ENCODE results near the gene CEP20. TPM values are rescaled to one million over a fixed set of nuclear protein-coding genes. Genes with fewer than 3 reads are reported as not detected.
"Not testable (repeated sequence)": the region's sequence is repeated elsewhere in the genome, so short reads cannot be mapped to it uniquely, and the experiment has no call there.

Gene CEP20
- total RNA-seq, 4 donors from 2014 or later, result 31.2 to 45.1 (median 39.5) TPM

DNA sequence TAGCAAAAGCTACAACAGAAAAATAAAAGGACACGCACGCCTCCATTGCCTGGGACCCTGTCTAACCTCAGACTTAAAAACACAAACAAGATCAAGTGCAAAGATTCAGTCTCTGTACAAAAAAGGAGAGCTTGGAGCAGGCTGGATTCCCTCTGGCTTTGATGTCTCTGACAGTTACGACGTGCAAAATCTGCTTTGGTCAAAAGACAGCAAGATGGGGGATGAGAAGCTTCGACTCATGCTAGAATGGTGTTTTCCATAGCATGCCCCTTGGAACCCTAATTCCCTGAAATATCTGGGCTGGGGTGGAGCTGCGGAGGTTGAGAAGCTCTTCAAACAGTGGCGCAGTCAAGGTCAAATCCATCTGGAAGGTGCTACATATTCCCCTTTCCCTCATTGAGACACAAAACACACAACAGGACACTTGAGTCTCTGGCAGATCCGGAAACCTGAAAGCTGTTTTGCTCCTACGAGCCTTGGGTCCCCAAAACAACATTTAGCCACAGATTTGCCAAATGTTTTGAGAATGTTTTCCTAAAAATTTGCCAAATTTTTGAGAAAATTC, 40.7 kb downstream of the CEP20 start:
- no peak for DNase-seq (ENCODE audit: low spot score in 2 of 2)
- 63% methylated on average over 9 of the region's 9 CpGs for WGBS
- TF ChIP-seq EP300 (IDR thresholded peaks at IDR 0.05), result no peak
- TF ChIP-seq POLR2A (IDR thresholded peaks at IDR 0.05), result no peak
- TF ChIP-seq POLR2AphosphoS5 (IDR thresholded peaks at IDR 0.05), result no peak
- TF ChIP-seq CTCF (IDR thresholded peaks at IDR 0.05), result no peak
- H3K27ac ChIP-seq, result no peak overlapping the region
- no peak overlapping the region for H3K4me3 ChIP-seq
- no peaks in the 10 kb centered on the region for H3K9me3 ChIP-seq
- H3K4me1 ChIP-seq, result no peaks in the 10 kb centered on the region
- H3K36me3 ChIP-seq, result no peaks in the 10 kb centered on the region
- no peaks in the 10 kb centered on the region for H3K27me3 ChIP-seq

DNA sequence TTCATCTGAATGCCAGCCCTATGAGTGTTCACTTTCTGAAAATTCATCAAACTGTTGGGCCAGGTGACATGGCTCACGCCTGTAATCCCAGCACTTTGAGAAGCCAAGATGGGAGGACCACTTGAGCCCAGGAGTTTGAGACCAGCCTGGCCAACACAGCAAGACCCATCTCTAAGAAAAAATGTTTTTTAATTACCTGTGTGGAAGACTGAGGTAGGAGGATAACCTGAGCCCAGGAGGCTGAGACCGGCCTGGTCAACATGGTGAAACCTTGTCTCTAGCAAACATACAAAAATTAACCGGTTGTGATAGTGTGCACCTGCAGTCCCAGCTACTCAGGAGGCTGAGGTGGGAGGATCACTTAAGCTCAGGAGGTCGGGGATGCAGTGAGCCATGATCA, 41.9 kb downstream of the CEP20 start:
- Histone ChIP-seq H3K4me3 (no peak overlapping the region), H3K9me3 (no peaks in the 10 kb centered on the region), H3K4me1 (no peaks in the 10 kb centered on the region), H3K36me3 (no peaks in the 10 kb centered on the region), H3K27me3 (no peaks in the 10 kb centered on the region), H3K27ac (no peak overlapping the region)
- WGBS, result 89% methylated on average over 4 of the region's 4 CpGs
- TF ChIP-seq CTCF (IDR thresholded peaks at IDR 0.05), result no peak
- TF ChIP-seq POLR2A (IDR thresholded peaks at IDR 0.05), result no peak
- TF ChIP-seq POLR2AphosphoS5 (IDR thresholded peaks at IDR 0.05), result no peak
- TF ChIP-seq EP300 (IDR thresholded peaks at IDR 0.05), result no peak
- DNase-seq (ENCODE audit: low spot score in 2 of 2), result no peak

GRCh38 chr16:15843635-15844279, 44.6 kb downstream of the CEP20 start:
- Histone ChIP-seq H3K27ac (no peak overlapping the region), H3K36me3 (no peaks in the 10 kb centered on the region), H3K4me1 (no peaks in the 10 kb centered on the region), H3K27me3 (no peaks in the 10 kb centered on the region), H3K9me3 (no peaks in the 10 kb centered on the region), H3K4me3 (no peak overlapping the region)
- DNase-seq (ENCODE audit: low spot score in 2 of 2), result no peak
- 83% methylated on average over 10 of the region's 10 CpGs for WGBS
- TF ChIP-seq POLR2AphosphoS5 (IDR thresholded peaks at IDR 0.05) (no peak), POLR2A (IDR thresholded peaks at IDR 0.05) (no peak), CTCF (IDR thresholded peaks at IDR 0.05) (no peak), EP300 (IDR thresholded peaks at IDR 0.05) (no peak)

GRCh38 chr16:15839204-15839603, 49.2 kb downstream of the CEP20 start:
- not testable (repeated sequence) for H3K27me3 ChIP-seq; DNase-seq (ENCODE audit: low spot score in 2 of 2); H3K4me3 ChIP-seq; H3K27ac ChIP-seq; H3K36me3 ChIP-seq; H3K4me1 ChIP-seq; H3K9me3 ChIP-seq
- 92% methylated on average over 8 of the region's 8 CpGs for WGBS

DNA sequence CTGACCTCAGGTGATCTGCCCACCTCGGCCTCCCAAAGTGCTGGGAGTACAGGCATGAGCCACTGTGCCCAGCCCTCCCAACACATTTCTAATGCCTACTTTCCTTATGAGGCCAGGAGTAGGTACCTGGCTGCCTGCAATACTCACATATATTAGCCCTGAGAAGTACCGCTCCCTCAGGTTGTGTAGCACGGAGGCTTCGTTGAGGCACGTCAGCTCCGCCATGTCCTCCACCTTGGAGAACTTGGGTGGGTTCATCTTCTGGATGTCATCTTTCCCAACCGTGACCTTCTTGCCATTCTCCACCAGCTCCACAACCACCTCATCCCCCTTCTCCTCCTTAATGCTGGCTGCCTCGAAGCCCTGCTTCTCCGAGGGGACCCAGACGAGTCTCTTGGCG, 50.6 kb downstream of the CEP20 start:
- H3K27me3 ChIP-seq, result no peaks in the 10 kb centered on the region
- no peak overlapping the region for H3K27ac ChIP-seq
- no peaks in the 10 kb centered on the region for H3K9me3 ChIP-seq
- DNase-seq (ENCODE audit: low spot score in 2 of 2), result no peak
- no peak overlapping the region for H3K4me3 ChIP-seq
- H3K36me3 ChIP-seq, result no peaks in the 10 kb centered on the region
- no peaks in the 10 kb centered on the region for H3K4me1 ChIP-seq
- TF ChIP-seq POLR2AphosphoS5 (IDR thresholded peaks at IDR 0.05) (no peak), CTCF (IDR thresholded peaks at IDR 0.05) (no peak), POLR2A (IDR thresholded peaks at IDR 0.05) (no peak), EP300 (IDR thresholded peaks at IDR 0.05) (no peak)
- WGBS, result 90% methylated on average over 11 of the region's 11 CpGs

Measured in suprapubic skin (tissue), 4 donors.